A549 (cell line): ENCODE measurements around the gene ZNF492. TPM values are rescaled to one million over a fixed set of nuclear protein-coding genes. Genes with fewer than 3 reads are reported as not detected.
"Not testable (repeated sequence)": the region's sequence is repeated elsewhere in the genome, so short reads cannot be mapped to it uniquely, and the experiment has no call there.

Source experiments
- ATAC-seq, 2 experiments: fragments of 200-7000 bp in 1 of 2; fragments of >200 bp in 1 of 2; cut with Nextera tagmentation in 1 of 2; cut with Tn5 transposase in 1 of 2; 3 replicates each; pipeline versions ENCODE4 v1.8.0 to v1.9.1; 2018 to 2020; ENCODE audit warnings: mild to moderate bottlenecking in 1 of 2, moderate library complexity in 1 of 2
- CTCF ChIA-PET: fragments of 300-600 bp; sonication (Branson Sonifier 250); formaldehyde crosslinking; extraction: SDS; loops from one replicate; lab custom pipeline; 2021; ENCODE audit warnings: antibody characterized with exemption, inconsistent platforms; lab: Yijun Ruan, JAX
- POLR2A ChIA-PET: fragments of 350-600 bp; formaldehyde crosslinking; extraction: SDS; loops from one replicate; lab custom pipeline; 2021; ENCODE audit warnings: antibody characterized with exemption, inconsistent platforms; lab: Yijun Ruan, JAX
- DNase-seq, 2 experiments: peaks; one replicate each; pipeline versions ENCODE4 v3.0.0 to v3.0.0-alpha.2; 2011 to 2016; ENCODE audit warnings: low read depth in 1 of 2, low spot score in 1 of 2
- FAIRE-seq: peaks from 2 replicates; lab custom pipeline; 2011; peaks lifted over from hg19 to GRCh38; lab: Jason Lieb, UNC
- H3K27ac ChIP-seq, 2 experiments: fragments of >200 bp; sonication (Bioruptor Twin); formaldehyde crosslinking; 3 replicates each; pipeline ENCODE4 v1.5.1; 2016 to 2017
- H3K4me1 ChIP-seq: fragments of >200 bp; sonication (Bioruptor Twin); formaldehyde crosslinking; 3 replicates; pipeline ENCODE4 v1.6.1; 2016
- H3K4me2 ChIP-seq: fragments of >200 bp; sonication (Bioruptor Twin); formaldehyde crosslinking; 3 replicates; pipeline ENCODE4 v1.6.1; 2016
- H3K4me3 ChIP-seq: fragments of >200 bp; sonication (Bioruptor Twin); formaldehyde crosslinking; 3 replicates; pipeline ENCODE4 v1.5.1; 2016
- H3K9me3 ChIP-seq: fragments of >200 bp; sonication (Bioruptor Twin); formaldehyde crosslinking; 3 replicates; pipeline ENCODE4 v1.6.1; 2016
- BCL3 ChIP-seq: fragments of >200 bp; sonication (Bioruptor Twin); formaldehyde crosslinking; IDR thresholded peaks from 3 replicates; pipeline ENCODE4 v1.6.1; 2016
- CEBPB ChIP-seq, 2 experiments: fragments of >200 bp in 1 of 2; sonication (Bioruptor Twin) in 1 of 2; formaldehyde crosslinking in 1 of 2; IDR thresholded peaks; 2 replicates each; pipeline ENCODE4 v1.6.1; 2012 to 2016
- FOSB ChIP-seq: fragments of 250-450 bp; sonication (Bioruptor Pico); IDR thresholded peaks from 2 replicates; pipeline ENCODE4 v1.5.0; 2020; ENCODE audit warnings: mild to moderate bottlenecking, moderate library complexity
- GATA3 ChIP-seq: IDR thresholded peaks from 2 replicates; pipeline ENCODE4 v1.6.1; 2012; ENCODE audit warnings: borderline replicate concordance
- HES2 ChIP-seq: fragments of >200 bp; sonication (Bioruptor Twin); formaldehyde crosslinking; IDR thresholded peaks from 2 replicates; pipeline ENCODE4 v1.6.1; 2016
- HEYL ChIP-seq: fragments of 250-450 bp; sonication (Bioruptor Pico); IDR thresholded peaks from 2 replicates; pipeline ENCODE4 v1.8.0; 2021; ENCODE audit warnings: mild to moderate bottlenecking, moderate library complexity
- HOXA7 ChIP-seq: fragments of 250-450 bp; sonication (Bioruptor Pico); IDR thresholded peaks from 2 replicates; pipeline ENCODE4 v1.5.0; 2020; ENCODE audit warnings: mild to moderate bottlenecking, moderate library complexity
- JUN ChIP-seq, 2 experiments: fragments of >200 bp; sonication (Bioruptor Twin); formaldehyde crosslinking; IDR thresholded peaks; 2 replicates in 1 of 2; 3 replicates in 1 of 2; pipeline ENCODE4 v1.6.1; 2016 to 2017
- JUNB ChIP-seq: fragments of >200 bp; sonication (Bioruptor Twin); formaldehyde crosslinking; IDR thresholded peaks from 2 replicates; pipeline ENCODE4 v1.6.1; 2016
- KDM5A ChIP-seq: fragments of 200-600 bp; sonication (generic); IDR thresholded peaks from 2 replicates; pipeline ENCODE4 v1.6.1; 2016; ENCODE audit warnings: antibody characterized with exemption, mild to moderate bottlenecking
- MAFK ChIP-seq: fragments of 450-650 bp; IDR thresholded peaks from 2 replicates; pipeline ENCODE4 v1.6.1; 2014; ENCODE audit not compliant: partially characterized antibody
- MYC ChIP-seq: IDR thresholded peaks from 2 replicates; pipeline ENCODE4 v1.6.1; 2012; ENCODE audit warnings: mild to moderate bottlenecking, inconsistent platforms, low read length, improper control_type of control experiment, borderline replicate concordance
- NFE2L2 ChIP-seq: fragments of 150-350 bp; conservative IDR thresholded peaks from 2 replicates; pipeline ENCODE4 v1.6.1; 2014; ENCODE audit warnings: low read length
- PHF8 ChIP-seq: fragments of 200-600 bp; sonication (generic); IDR thresholded peaks from 2 replicates; pipeline ENCODE4 v1.6.1; 2016; ENCODE audit warnings: low read depth, mild to moderate bottlenecking, antibody characterized with exemption, moderate library complexity, borderline replicate concordance
- ZFP36 ChIP-seq: fragments of 450-650 bp; IDR thresholded peaks from 2 replicates; pipeline ENCODE4 v1.6.1; 2014; ENCODE audit warnings: borderline replicate concordance; ENCODE audit not compliant: partially characterized antibody
- WGBS: methylation state at CpG from one replicate; pipeline ENCODE4 v1.1.6; 2017; ENCODE audit errors: missing lambda C conversion rate; 5-methylcytosine and 5-hydroxymethylcytosine counted together
- polyA minus RNA-seq: library from RNA; depleted of rRNA, polyadenylated mRNA; stranded (reverse); fragments of >200 nt; gene quantifications from 2 replicates; pipeline ENCODE4 v1.2.3, GENCODE V29; 2011; rRNA and poly(A)+ RNA removed
- polyA plus RNA-seq, 4 experiments: library from polyadenylated mRNA; depleted of rRNA in 3 of 4; stranded (reverse); fragments of >200 nt; fragmentation: RNase III in 1 of 4; extraction: RNeasy Plus Mini Kit Qiagen cat#74134 plus additional on column Dnase treatment in 1 of 4; gene quantifications; 2 replicates in 3 of 4; 3 replicates in 1 of 4; pipeline ENCODE4 v1.2.3, GENCODE V29; 2011 to 2017

The ZNF492 gene
- polyA plus RNA-seq (2011; rRNA removed) (not detected in 2 replicates), polyA plus RNA-seq (2017; fragmentation: RNase III; extraction: RNeasy Plus Mini Kit Qiagen cat#74134 plus additional on column Dnase treatment) (not detected in 3 replicates), polyA minus RNA-seq (not detected in 2 replicates)
- not detected in 2 replicates for polyA plus RNA-seq (2012; cell fraction: cytosol; rRNA removed)
- not detected in 2 replicates for polyA plus RNA-seq (2012; cell fraction: nucleus; rRNA removed)

- H3K4me1 ChIP-seq, DNase-seq, H3K27ac ChIP-seq, H3K4me2 ChIP-seq, POLR2A ChIA-PET, H3K4me3 ChIP-seq, FAIRE-seq, ATAC-seq: not testable (repeated sequence)
- peaks cover 32% of the 10 kb centered on the region; the same call in 2 of the 3 replicates for H3K9me3 ChIP-seq
- WGBS = 51% methylated on average over 35 of the region's 36 CpGs
- CTCF ChIA-PET = interaction anchor here (0.7 kb wide), 1 partner anchor 1254 kb away, joined by 3 read pairs; no protein-coding TSS in a partner anchor
These were observed at the start of gene ZNF492 for GRCh38 chr19:22633706-22634449. Gene ZNF492, plus strand, starts transcription at chr19:22634324. Its CDS starts 19,076 bp downstream, at chr19:22653400.

- H3K4me1 ChIP-seq = no peaks in the 10 kb centered on the region
- H3K9me3 ChIP-seq = peaks cover 26% of the 10 kb centered on the region
- no peak overlapping the region for H3K4me2 ChIP-seq
- H3K27ac ChIP-seq = no peak overlapping the region
- FAIRE-seq (no peak), ATAC-seq (no peak), DNase-seq (no peak)
- ChIA-PET CTCF (no interaction called here), POLR2A (no interaction called here)
- TF ChIP-seq FOSB (CRISPR knock-in tag) = no peak
- no peak for TF ChIP-seq BCL3
- no peak for TF ChIP-seq KDM5A
- no peak for TF ChIP-seq HES2
- TF ChIP-seq MYC = no peak
- no peak for TF ChIP-seq PHF8
- no peak for TF ChIP-seq JUNB
- TF ChIP-seq MAFK = no peak
- TF ChIP-seq CEBPB (IDR thresholded peaks at IDR 0.05) = no peak
- TF ChIP-seq HEYL (CRISPR knock-in tag) = no peak
- TF ChIP-seq ZFP36 = no peak
- TF ChIP-seq NFE2L2 = no peak
- H3K4me3 ChIP-seq = no peak overlapping the region
- WGBS = 13% methylated on average over 11 of the region's 11 CpGs
These were observed 38.7 kb upstream of the ZNF492 start for GRCh38 chr19:22595422-22595821.

- ChIA-PET POLR2A (no interaction called here), CTCF (no interaction called here)
- ATAC-seq (no peak), DNase-seq (no peak), FAIRE-seq (no peak)
- Histone ChIP-seq H3K4me1 (no peaks in the 10 kb centered on the region), H3K27ac (no peak overlapping the region), H3K4me3 (no peak overlapping the region), H3K9me3 (peaks cover 31% of the 10 kb centered on the region), H3K4me2 (no peak overlapping the region)
- 29% methylated on average over 16 of the region's 24 CpGs for WGBS
- TF ChIP-seq BCL3 (no peak), ZFP36 (no peak), GATA3 (no peak), JUN (IDR thresholded peaks at IDR 0.05) (no peak), JUNB (no peak), HOXA7 (no peak), PHF8 (no peak), HEYL (CRISPR knock-in tag) (no peak)
These were observed 38.2 kb upstream of the ZNF492 start for GRCh38 chr19:22595918-22596341.
